ENCODE results near the gene NTM.

Gene NTM

GRCh38 chr11:132289590-132290256 lies 919.3 kb downstream of the NTM start (continued):
- TF ChIP-seq, protein P1, sequence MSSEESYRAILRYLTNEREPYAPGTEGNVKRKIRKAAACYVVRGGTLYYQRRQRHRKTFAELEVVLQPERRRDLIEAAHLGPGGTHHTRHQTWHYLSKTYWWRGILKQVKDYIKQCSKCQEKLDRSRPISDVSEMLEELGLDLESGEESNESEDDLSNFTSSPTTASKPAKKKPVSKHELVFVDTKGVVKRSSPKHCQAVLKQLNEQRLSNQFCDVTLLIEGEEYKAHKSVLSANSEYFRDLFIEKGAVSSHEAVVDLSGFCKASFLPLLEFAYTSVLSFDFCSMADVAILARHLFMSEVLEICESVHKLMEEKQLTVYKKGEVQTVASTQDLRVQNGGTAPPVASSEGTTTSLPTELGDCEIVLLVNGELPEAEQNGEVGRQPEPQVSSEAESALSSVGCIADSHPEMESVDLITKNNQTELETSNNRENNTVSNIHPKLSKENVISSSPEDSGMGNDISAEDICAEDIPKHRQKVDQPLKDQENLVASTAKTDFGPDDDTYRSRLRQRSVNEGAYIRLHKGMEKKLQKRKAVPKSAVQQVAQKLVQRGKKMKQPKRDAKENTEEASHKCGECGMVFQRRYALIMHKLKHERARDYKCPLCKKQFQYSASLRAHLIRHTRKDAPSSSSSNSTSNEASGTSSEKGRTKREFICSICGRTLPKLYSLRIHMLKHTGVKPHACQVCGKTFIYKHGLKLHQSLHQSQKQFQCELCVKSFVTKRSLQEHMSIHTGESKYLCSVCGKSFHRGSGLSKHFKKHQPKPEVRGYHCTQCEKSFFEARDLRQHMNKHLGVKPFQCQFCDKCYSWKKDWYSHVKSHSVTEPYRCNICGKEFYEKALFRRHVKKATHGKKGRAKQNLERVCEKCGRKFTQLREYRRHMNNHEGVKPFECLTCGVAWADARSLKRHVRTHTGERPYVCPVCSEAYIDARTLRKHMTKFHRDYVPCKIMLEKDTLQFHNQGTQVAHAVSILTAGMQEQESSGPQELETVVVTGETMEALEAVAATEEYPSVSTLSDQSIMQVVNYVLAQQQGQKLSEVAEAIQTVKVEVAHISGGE (tag by site-specific recombination; conservative IDR thresholded peaks at IDR 0.05; ENCODE audit: low read depth) = no peak
- no peak for TF ChIP-seq ZNF19 (tag by site-specific recombination; IDR thresholded peaks at IDR 0.05; ENCODE audit: low read depth)
- TF ChIP-seq ZNF248 (tag by site-specific recombination; IDR thresholded peaks at IDR 0.05) = no peak
- TF ChIP-seq ZBTB10 (tag by site-specific recombination; IDR thresholded peaks at IDR 0.05) = no peak

GRCh38 chr11:132293586-132293985 lies 923.2 kb downstream of the NTM start:
- ChIA-PET POLR2A (no interaction called here), CTCF (no interaction called here)
- Histone ChIP-seq H3K27ac (ENCODE audit: extremely low read depth, low read depth, low read length) (no peak overlapping the region), H3K36me3 (ENCODE audit: control insufficient read depth in 2 of 2, insufficient read depth in 1 of 2, low read length in 2 of 2) (no peaks in the 10 kb centered on the region), H3K4me1 (ENCODE audit: control insufficient read depth, insufficient read depth, low read length) (no peaks in the 10 kb centered on the region), H3K9me3 (ENCODE audit: control insufficient read depth, insufficient read depth, low read depth, low read length) (no peaks in the 10 kb centered on the region), H3K4me3 (ENCODE audit: low read depth, low read length) (no peak overlapping the region)
- TF ChIP-seq, protein P2, sequence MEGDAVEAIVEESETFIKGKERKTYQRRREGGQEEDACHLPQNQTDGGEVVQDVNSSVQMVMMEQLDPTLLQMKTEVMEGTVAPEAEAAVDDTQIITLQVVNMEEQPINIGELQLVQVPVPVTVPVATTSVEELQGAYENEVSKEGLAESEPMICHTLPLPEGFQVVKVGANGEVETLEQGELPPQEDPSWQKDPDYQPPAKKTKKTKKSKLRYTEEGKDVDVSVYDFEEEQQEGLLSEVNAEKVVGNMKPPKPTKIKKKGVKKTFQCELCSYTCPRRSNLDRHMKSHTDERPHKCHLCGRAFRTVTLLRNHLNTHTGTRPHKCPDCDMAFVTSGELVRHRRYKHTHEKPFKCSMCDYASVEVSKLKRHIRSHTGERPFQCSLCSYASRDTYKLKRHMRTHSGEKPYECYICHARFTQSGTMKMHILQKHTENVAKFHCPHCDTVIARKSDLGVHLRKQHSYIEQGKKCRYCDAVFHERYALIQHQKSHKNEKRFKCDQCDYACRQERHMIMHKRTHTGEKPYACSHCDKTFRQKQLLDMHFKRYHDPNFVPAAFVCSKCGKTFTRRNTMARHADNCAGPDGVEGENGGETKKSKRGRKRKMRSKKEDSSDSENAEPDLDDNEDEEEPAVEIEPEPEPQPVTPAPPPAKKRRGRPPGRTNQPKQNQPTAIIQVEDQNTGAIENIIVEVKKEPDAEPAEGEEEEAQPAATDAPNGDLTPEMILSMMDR (tag by site-specific recombination; IDR thresholded peaks at IDR 0.05) = no peak
- TF ChIP-seq ZNF16 (tag by site-specific recombination; IDR thresholded peaks at IDR 0.05; ENCODE audit: low read depth) (no peak), ZFHX2 (tag by site-specific recombination; conservative IDR thresholded peaks at IDR 0.05) (no peak), ZNF146 (tag by site-specific recombination; IDR thresholded peaks at IDR 0.05) (no peak)
- TF ChIP-seq, protein P1 (tag by site-specific recombination; conservative IDR thresholded peaks at IDR 0.05; ENCODE audit: low read depth) = no peak

GRCh38 chr11:132296946-132297610 lies 926.7 kb downstream of the NTM start:
- H3K9me3 ChIP-seq (ENCODE audit: control insufficient read depth, insufficient read depth, low read depth, low read length) = no peaks in the 10 kb centered on the region
- H3K36me3 ChIP-seq (ENCODE audit: control insufficient read depth in 2 of 2, insufficient read depth in 1 of 2, low read length in 2 of 2) = no peaks in the 10 kb centered on the region
- H3K4me1 ChIP-seq (ENCODE audit: control insufficient read depth, insufficient read depth, low read length) = no peaks in the 10 kb centered on the region
- TF ChIP-seq ZNF121 (tag by site-specific recombination; IDR thresholded peaks at IDR 0.05) (no peak), ZNF23 (tag by site-specific recombination; IDR thresholded peaks at IDR 0.05; ENCODE audit: borderline replicate concordance) (no peak), ZNF426 (tag by site-specific recombination; IDR thresholded peaks at IDR 0.05) (no peak), MEIS1 (CRISPR knock-in tag; IDR thresholded peaks at IDR 0.05; ENCODE audit: borderline replicate concordance) (no peak), ZNF843 (tag by site-specific recombination; IDR thresholded peaks at IDR 0.05) (no peak), ZNF501 (tag by site-specific recombination; IDR thresholded peaks at IDR 0.05) (no peak), ZNF266 (tag by site-specific recombination; IDR thresholded peaks at IDR 0.05; ENCODE audit: low read depth) (no peak), ZNF391 (tag by site-specific recombination; IDR thresholded peaks at IDR 0.05; ENCODE audit: borderline replicate concordance, low read depth) (no peak), ZNF132 (tag by site-specific recombination; IDR thresholded peaks at IDR 0.05; ENCODE audit: borderline replicate concordance) (no peak), ZNF585B (tag by site-specific recombination; IDR thresholded peaks at IDR 0.05) (no peak), ZNF184 (tag by site-specific recombination; IDR thresholded peaks at IDR 0.05) (no peak), ZNF530 (tag by site-specific recombination; IDR thresholded peaks at IDR 0.05; ENCODE audit: low read depth) (no peak)
- no peak overlapping the region for H3K27ac ChIP-seq (ENCODE audit: extremely low read depth, low read depth, low read length)
- ChIA-PET POLR2A (no interaction called here), CTCF (no interaction called here)
- H3K4me3 ChIP-seq (ENCODE audit: low read depth, low read length) = no peak overlapping the region

Data from HEK293 (cell line).